Ascending aorta (tissue), 2 donors: Measurements from ENCODE around the gene BEST3. TPM values are rescaled to one million over a fixed set of nuclear protein-coding genes. Genes with fewer than 3 reads are reported as not detected.

Experiments used
- DNase-seq, 2 donors: peaks; one replicate each; pipeline ENCODE4 v3.0.0-alpha.2; 2019; ENCODE audit warnings: low spot score in 2 of 2
- H3K27ac ChIP-seq, 2 donors: fragments of 200-600 bp; sonication (generic); one replicate each; pipeline ENCODE4 v1.5.1; 2016 to 2017; ENCODE audit warnings: mild to moderate bottlenecking in 1 of 2
- H3K27me3 ChIP-seq: fragments of 200-600 bp; sonication (generic); one replicate; pipeline ENCODE4 v1.5.1; 2017
- H3K36me3 ChIP-seq, 2 donors: fragments of 200-600 bp; sonication (generic); one replicate each; pipeline ENCODE4 v1.5.1; 2016
- H3K4me1 ChIP-seq, 2 donors: fragments of 200-600 bp; sonication (generic); one replicate each; pipeline ENCODE4 v1.5.1; 2016 to 2017; ENCODE audit warnings: mild to moderate bottlenecking in 1 of 2
- H3K4me3 ChIP-seq, 2 donors: fragments of 200-600 bp; sonication (generic); one replicate each; pipeline ENCODE4 v1.5.1; 2016 to 2017; ENCODE audit warnings: mild to moderate bottlenecking in 1 of 2
- H3K9me3 ChIP-seq, 2 donors: fragments of 200-600 bp; sonication (generic); one replicate each; pipeline ENCODE4 v1.5.1; 2016
- CTCF ChIP-seq, 3 experiments: fragments of 200-600 bp in 2 of 3; fragments of 450-650 bp in 1 of 3; sonication (generic) in 2 of 3; IDR thresholded peaks; one replicate each; pipeline ENCODE4 v1.5.1; 2016 to 2019; ENCODE audit warnings: antibody characterized with exemption in 3 of 3, mild to moderate bottlenecking in 1 of 3, moderate library complexity in 1 of 3
- intact Hi-C: fragments of 100-400 bp; cut with DNase I; formaldehyde crosslinking; loops from one replicate; pipeline ENCODE4 v1.15.1; 2023
- total RNA-seq: library from RNA; depleted of rRNA; stranded (reverse); fragments of >200 nt; gene quantifications from one replicate; pipeline ENCODE4 v1.1.0, GENCODE V29; 2016

Gene BEST3
- total RNA-seq, 1 donor from 2014 or later: not detected

- Histone ChIP-seq H3K4me1 (no peaks in the 10 kb centered on the region), H3K9me3 (no peaks in the 10 kb centered on the region), H3K36me3 (no peaks in the 10 kb centered on the region), H3K27me3 (no peaks in the 10 kb centered on the region), H3K27ac (no peak overlapping the region), H3K4me3 (no peak overlapping the region)
- TF ChIP-seq CTCF (IDR thresholded peaks at IDR 0.05): no peak
- no peak for DNase-seq
- intact Hi-C loops: no loop called here
These were observed 78.2 kb downstream of the BEST3 start for GRCh38 chr12:69620921-69621320.

- Histone ChIP-seq H3K27ac (no peak overlapping the region), H3K27me3 (no peaks in the 10 kb centered on the region), H3K9me3 (no peaks in the 10 kb centered on the region), H3K36me3 (no peaks in the 10 kb centered on the region), H3K4me1 (no peaks in the 10 kb centered on the region), H3K4me3 (no peak overlapping the region)
- intact Hi-C loops: no loop called here
- no peak for TF ChIP-seq CTCF (IDR thresholded peaks at IDR 0.05)
- DNase-seq: no peak
These were observed 79.0 kb downstream of the BEST3 start for GRCh38 chr12:69620077-69620476.

GRCh38 chr12:69619050-69619449, 80.1 kb downstream of the BEST3 start:
- H3K4me1 ChIP-seq: no peaks in the 10 kb centered on the region
- H3K27ac ChIP-seq: no peak overlapping the region
- DNase-seq: no peak
- no peak overlapping the region for H3K4me3 ChIP-seq
- intact Hi-C loops: no loop called here
- H3K36me3 ChIP-seq: no peaks in the 10 kb centered on the region
- no peaks in the 10 kb centered on the region for H3K9me3 ChIP-seq
- no peak for TF ChIP-seq CTCF (IDR thresholded peaks at IDR 0.05)
- H3K27me3 ChIP-seq: no peaks in the 10 kb centered on the region

GRCh38 chr12:69616025-69616424, 83.1 kb downstream of the BEST3 start:
- Histone ChIP-seq H3K4me1 (no peaks in the 10 kb centered on the region), H3K36me3 (no peaks in the 10 kb centered on the region), H3K27me3 (no peaks in the 10 kb centered on the region), H3K27ac (no peak overlapping the region), H3K9me3 (no peaks in the 10 kb centered on the region), H3K4me3 (no peak overlapping the region)
- TF ChIP-seq CTCF (IDR thresholded peaks at IDR 0.05): no peak
- no peak for DNase-seq
- intact Hi-C loops: no loop called here

GRCh38 chr12:69613351-69613750, 85.8 kb downstream of the BEST3 start:
- no peak for TF ChIP-seq CTCF (IDR thresholded peaks at IDR 0.05)
- intact Hi-C loops: no loop called here
- no peaks in the 10 kb centered on the region for H3K4me1 ChIP-seq
- H3K27ac ChIP-seq: no peak overlapping the region
- no peak overlapping the region for H3K4me3 ChIP-seq
- DNase-seq: no peak
- no peaks in the 10 kb centered on the region for H3K27me3 ChIP-seq
- no peaks in the 10 kb centered on the region for H3K36me3 ChIP-seq
- no peaks in the 10 kb centered on the region for H3K9me3 ChIP-seq

- Histone ChIP-seq H3K27ac (no peak within 1 kb of the TSS), H3K9me3 (no peaks in the 10 kb centered on the region), H3K36me3 (no peaks in the 10 kb centered on the region), H3K4me3 (no peak within 1 kb of the TSS), H3K27me3 (no peaks in the 10 kb centered on the region), H3K4me1 (no peaks in the 10 kb centered on the region)
- no peak for TF ChIP-seq CTCF (IDR thresholded peaks at IDR 0.05)
- no peak for DNase-seq
- intact Hi-C loops: no loop called here
These were observed 88.4 kb downstream of the BEST3 start, which contains the start of gene LRRC10 for GRCh38 chr12:69610729-69611128. Gene LRRC10, minus strand, starts transcription at chr12:69610907. Its CDS starts 69 bp downstream, at chr12:69610838.
